GM12865 (cell line): Measurements from ENCODE around the gene GANC.

Experiments
- DNase-seq: peaks from one replicate; pipeline ENCODE4 v3.0.0; 2010; ENCODE audit warnings: low read depth
- H3K4me3 ChIP-seq: 2 replicates; pipeline ENCODE4 v1.5.1; 2011; ENCODE audit warnings: mild to moderate bottlenecking, low read depth, low read length, control low read depth
- CTCF ChIP-seq: IDR thresholded peaks from 2 replicates; pipeline ENCODE4 v1.5.1; 2011; ENCODE audit warnings: low read length, control low read depth, low read depth, inconsistent platforms; ENCODE audit not compliant: insufficient read depth; ENCODE audit errors: missing control alignments

GANC gene

GRCh38 chr15:42402455-42403205 is 129.6 kb downstream of the GANC start:
- no peak for TF ChIP-seq CTCF
- no peak for DNase-seq
- H3K4me3 ChIP-seq: no peak overlapping the region

GRCh38 chr15:42403389-42403788 is 130.4 kb downstream of the GANC start:
- no peak for DNase-seq
- H3K4me3 ChIP-seq: no peak overlapping the region
- TF ChIP-seq CTCF: no peak

- TF ChIP-seq CTCF: no peak
- no peak overlapping the region for H3K4me3 ChIP-seq
- DNase-seq: no peak
These were observed 131.6 kb downstream of the GANC start for GRCh38 chr15:42404461-42405235.

- no peak for DNase-seq
- no peak overlapping the region for H3K4me3 ChIP-seq
- TF ChIP-seq CTCF: no peak
These were observed 133.0 kb downstream of the GANC start for GRCh38 chr15:42405863-42406482.
